PFSK-1 (cell line): ENCODE data around the gene SIDT1.

Experiments
- POLR2AphosphoS5 ChIP-seq: IDR thresholded peaks from 2 replicates; pipeline ENCODE4 v1.6.1; 2012; ENCODE audit warnings: low read depth, mild to moderate bottlenecking, control low read depth, low read length, moderate library complexity
- SIN3A ChIP-seq: IDR thresholded peaks from 2 replicates; pipeline ENCODE4 v1.6.1; 2012; ENCODE audit warnings: mild to moderate bottlenecking, low read length, moderate library complexity, borderline replicate concordance; ENCODE audit not compliant: insufficient read depth

DNA sequence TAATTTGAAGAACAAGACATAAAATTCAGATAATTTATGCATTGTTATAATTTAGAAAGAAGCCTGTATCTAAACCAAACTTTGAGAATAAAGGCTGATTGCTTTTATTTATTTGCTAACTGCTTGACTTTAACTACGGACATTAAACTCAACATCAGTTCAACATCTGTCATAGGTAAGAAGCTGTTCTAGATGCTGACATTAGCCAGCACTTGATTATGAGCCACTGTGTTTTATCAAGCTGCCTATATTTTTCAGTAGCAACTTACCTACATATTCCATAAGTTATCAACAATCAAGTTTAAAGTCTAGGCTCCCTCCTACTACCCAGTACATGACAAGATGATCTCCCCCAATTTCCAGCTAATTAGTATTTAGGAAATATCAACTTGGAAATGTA is 122.0 kb downstream of the SIDT1 start:
- TF ChIP-seq SIN3A: no peak
- TF ChIP-seq POLR2AphosphoS5: no peak
